Amygdala (tissue), 56 donors: ENCODE data around the gene FITM1.
A peak's percentile ranks its signal among the peaks of the same experiment; 100 is the strongest.

Experiments used
- DNase-seq, 56 donors: peaks; one replicate each; lab custom pipeline; 2025; lab: John Stamatoyannopoulos, UW

Gene FITM1

GRCh38 chr14:24130380-24130716 is at the start of gene FITM1:
FITM1 (plus strand) TSS chr14:24130659; CDS start chr14:24131564, 905 bp downstream.
- DNase-seq, result no peak

GRCh38 chr14:24080888-24081738 is 49.3 kb upstream of the FITM1 start:
- peak in 39 of 56 donors; percentile 25 to 74 (median 56) for DNase-seq

- no peak for DNase-seq
Observed at GRCh38 chr14:24081739-24082211, 48.7 kb upstream of the FITM1 start.

GRCh38 chr14:24082411-24083080 is 47.9 kb upstream of the FITM1 start:
- DNase-seq, result no peak

GRCh38 chr14:24083462-24083861 is 47.0 kb upstream of the FITM1 start:
- no peak for DNase-seq

GRCh38 chr14:24084440-24084839 is 46.0 kb upstream of the FITM1 start:
- DNase-seq, result no peak

- DNase-seq, result no peak
Observed at GRCh38 chr14:24085215-24085614, 45.2 kb upstream of the FITM1 start.

- no peak for DNase-seq
Observed at GRCh38 chr14:24086193-24086955, 44.1 kb upstream of the FITM1 start.

- no peak for DNase-seq
Observed at GRCh38 chr14:24087004-24087403, 43.5 kb upstream of the FITM1 start.

- DNase-seq, result no peak
Observed at GRCh38 chr14:24088095-24088494, 42.4 kb upstream of the FITM1 start.

- no peak for DNase-seq
Observed at GRCh38 chr14:24089890-24090289, 40.6 kb upstream of the FITM1 start.

- DNase-seq, result no peak
Observed at GRCh38 chr14:24092110-24092504, 38.4 kb upstream of the FITM1 start.

- no peak for DNase-seq
Observed at GRCh38 chr14:24092505-24093206, 37.8 kb upstream of the FITM1 start.

- no peak for DNase-seq
Observed at GRCh38 chr14:24093207-24093900, 37.1 kb upstream of the FITM1 start.

- DNase-seq, result peak in 49 of 56 donors; percentile 21 to 90 (median 62)
Observed at GRCh38 chr14:24093901-24094840, 36.3 kb upstream of the FITM1 start, which contains the start of gene PCK2. PCK2 (plus strand) TSS chr14:24094311; CDS start chr14:24094406, 95 bp downstream.

- no peak for DNase-seq
Observed at GRCh38 chr14:24094841-24095270, 35.6 kb upstream of the FITM1 start.

- peak in 5 of 56 donors; percentile 11 to 33 (median 15) for DNase-seq
Observed at GRCh38 chr14:24095271-24096068, 35.0 kb upstream of the FITM1 start.
